ENCODE results near the gene NUDT5. TPM values are rescaled to one million over a fixed set of nuclear protein-coding genes. Genes with fewer than 3 reads are reported as not detected.

The NUDT5 gene
- total RNA-seq, 2 experiments from 2014 or later: 55.7 to 105 TPM

DNA sequence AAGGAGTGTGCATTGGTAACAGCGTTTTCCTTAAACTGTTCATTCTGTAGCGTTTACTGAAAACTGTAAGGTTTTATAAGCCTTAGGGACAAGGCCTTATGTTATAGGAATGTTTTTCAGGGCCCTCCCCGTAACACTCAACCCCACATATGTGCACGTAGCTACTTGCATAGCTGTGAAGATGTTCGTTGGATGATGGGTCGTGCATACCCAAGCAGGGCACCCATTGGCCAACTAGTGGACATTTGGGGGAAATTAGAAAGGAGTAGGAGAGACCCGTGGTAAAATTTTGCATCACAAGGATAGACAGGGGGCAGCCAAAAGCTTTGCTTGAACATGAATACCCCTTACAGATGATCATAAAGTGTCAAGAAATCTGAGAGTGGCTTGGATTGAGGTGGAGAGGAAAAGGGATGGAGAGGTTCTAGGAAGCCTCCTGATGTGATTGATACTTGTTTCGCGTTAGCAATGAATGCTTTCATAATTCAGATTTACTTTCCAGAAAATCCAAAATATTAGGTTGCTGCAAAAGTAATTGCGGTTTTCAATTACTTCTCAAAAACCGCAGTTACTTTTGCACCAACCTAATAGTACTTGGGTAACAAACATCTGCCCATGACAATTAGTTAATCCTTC is 65.3 kb downstream of the NUDT5 start:
- Histone ChIP-seq H4K20me1 (ENCODE audit: insufficient read depth, low read length) (no peaks in the 10 kb centered on the region), H3K27ac (ENCODE audit: low read depth, low read length, poor library complexity, severe bottlenecking) (peak overlapping the region; percentile 30), H2AFZ (ENCODE audit: low read length) (peak overlapping the region; percentile 90), H3K4me2 (ENCODE audit: low read length) (peak overlapping the region; percentile 97), H3K4me3 (ENCODE audit: low read depth, low read length, poor library complexity, severe bottlenecking) (peak overlapping the region; percentile 91), H3K79me2 (ENCODE audit: insufficient read depth, low read depth, low read length) (no peaks in the 10 kb centered on the region; the same call in 1 of the 2 replicates), H3K9me3 (ENCODE audit: low read length) (no peaks in the 10 kb centered on the region), H3K36me3 (ENCODE audit: insufficient read depth, low read length) (peaks cover 9% of the 10 kb centered on the region; the same call in 1 of the 2 replicates), H3K9me2 (ENCODE audit: insufficient read depth, low read length) (no peaks in the 10 kb centered on the region), H3K4me1 (ENCODE audit: insufficient read depth, low read length, poor library complexity, severe bottlenecking) (peaks cover 6% of the 10 kb centered on the region)
- TF ChIP-seq, protein P1, sequence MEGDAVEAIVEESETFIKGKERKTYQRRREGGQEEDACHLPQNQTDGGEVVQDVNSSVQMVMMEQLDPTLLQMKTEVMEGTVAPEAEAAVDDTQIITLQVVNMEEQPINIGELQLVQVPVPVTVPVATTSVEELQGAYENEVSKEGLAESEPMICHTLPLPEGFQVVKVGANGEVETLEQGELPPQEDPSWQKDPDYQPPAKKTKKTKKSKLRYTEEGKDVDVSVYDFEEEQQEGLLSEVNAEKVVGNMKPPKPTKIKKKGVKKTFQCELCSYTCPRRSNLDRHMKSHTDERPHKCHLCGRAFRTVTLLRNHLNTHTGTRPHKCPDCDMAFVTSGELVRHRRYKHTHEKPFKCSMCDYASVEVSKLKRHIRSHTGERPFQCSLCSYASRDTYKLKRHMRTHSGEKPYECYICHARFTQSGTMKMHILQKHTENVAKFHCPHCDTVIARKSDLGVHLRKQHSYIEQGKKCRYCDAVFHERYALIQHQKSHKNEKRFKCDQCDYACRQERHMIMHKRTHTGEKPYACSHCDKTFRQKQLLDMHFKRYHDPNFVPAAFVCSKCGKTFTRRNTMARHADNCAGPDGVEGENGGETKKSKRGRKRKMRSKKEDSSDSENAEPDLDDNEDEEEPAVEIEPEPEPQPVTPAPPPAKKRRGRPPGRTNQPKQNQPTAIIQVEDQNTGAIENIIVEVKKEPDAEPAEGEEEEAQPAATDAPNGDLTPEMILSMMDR (conservative IDR thresholded peaks at IDR 0.05; ENCODE audit: low read length): peak; percentile 84
- no peak for TF ChIP-seq EZH2phosphoT487 (IDR thresholded peaks at IDR 0.05; ENCODE audit: borderline replicate concordance, low read depth, low read length)
- ChIA-PET POLR2A (interaction anchor here (0.5 to 0.6 kb wide), 3 partner anchors 369 to 500 kb away, joined by 3 to 5 read pairs (median 4); no protein-coding TSS in a partner anchor), CTCF (ENCODE audit: unreplicated experiment) (interaction anchor here (0.5 to 0.6 kb wide), 2 partner anchors 88 to 274 kb away, joined by 3 to 5 read pairs; partner anchors contain the start of gene UPF2)
- BruUV-seq (replicated peaks): no TSS peak
- DNase-seq (ENCODE audit: low spot score): peak; percentile 86
- intact Hi-C loops (cut with micrococcal nuclease; ENCODE audit: unreplicated experiment): loop anchor here (1.0 to 2.0 kb wide), 2 partner anchors 65 to 144 kb away; partner anchors contain the start of gene NUDT5

DNA sequence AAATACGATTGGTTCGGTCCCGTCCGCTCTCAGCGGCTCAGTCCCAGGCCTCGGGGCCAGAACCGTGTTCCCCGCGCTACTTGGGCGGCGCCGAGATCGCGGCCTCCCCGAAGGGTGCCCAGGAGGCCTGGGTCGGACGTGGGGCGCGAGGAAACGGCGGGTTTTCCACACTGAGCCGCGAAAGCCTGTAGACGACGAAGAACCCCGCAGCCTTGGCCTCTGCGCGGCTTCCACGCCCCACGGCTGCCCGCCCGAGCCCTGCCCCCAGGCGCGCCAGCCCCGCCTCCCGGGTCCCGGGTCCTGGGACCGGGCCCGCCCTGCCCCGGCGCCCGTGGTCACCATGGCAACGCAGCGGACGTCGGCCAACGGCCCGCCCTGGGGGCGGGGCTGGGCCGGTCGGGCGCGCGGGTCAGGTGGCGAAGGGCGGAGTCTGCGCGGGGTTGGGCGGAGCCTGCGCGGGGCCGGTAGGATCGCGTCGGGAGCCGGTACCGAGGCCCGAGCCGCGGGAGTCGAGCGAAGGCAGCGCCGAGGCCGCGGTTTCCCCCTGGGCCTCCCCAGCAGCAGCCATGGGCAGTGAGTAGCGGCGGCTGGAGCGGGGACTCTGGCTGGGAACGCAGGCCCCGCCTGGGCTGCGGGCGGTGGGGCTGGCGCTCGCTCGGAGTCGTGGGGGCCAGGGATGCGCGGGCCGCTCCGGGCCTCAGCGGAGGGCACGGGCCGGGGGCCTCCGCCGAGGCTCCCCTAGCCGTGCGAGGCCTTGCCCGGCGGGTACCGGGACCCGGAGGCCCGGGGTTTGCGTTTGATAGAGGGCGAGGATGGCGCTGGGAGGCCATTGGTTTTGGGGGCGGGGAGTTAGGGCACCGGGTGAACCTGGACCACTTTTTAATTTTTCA is 66.2 kb downstream of the NUDT5 start, which contains the start of gene SEC61A2:
SEC61A2 (plus strand) TSS at position 456 of the 890 bp plus-strand sequence; CDS start at position 567, 111 bp downstream.
- BruUV-seq (replicated peaks): no TSS peak
- POLR2A ChIA-PET: interaction anchor here (0.6 kb wide), 1 partner anchor 443 kb away, joined by 3 read pairs; no protein-coding TSS in a partner anchor
- H3K4me3 ChIP-seq (ENCODE audit: low read depth, low read length, poor library complexity, severe bottlenecking): peak within 1 kb of the TSS; percentile 91

More for the DNA sequence above, 66.2 kb downstream of the NUDT5 start, which contains the start of gene SEC61A2:
- DNase-seq (ENCODE audit: low spot score): peak; percentile 96
- CTCF ChIA-PET (ENCODE audit: unreplicated experiment): interaction anchor here (0.6 kb wide), 1 partner anchor 87 kb away, joined by 5 read pairs; the partner anchor contains the start of gene UPF2
- Histone ChIP-seq H3K4me2 (ENCODE audit: low read length) (peak within 1 kb of the TSS; percentile 97), H3K36me3 (ENCODE audit: insufficient read depth, low read length) (peaks cover 9% of the 10 kb centered on the region; the same call in 1 of the 2 replicates), H3K4me1 (ENCODE audit: insufficient read depth, low read length, poor library complexity, severe bottlenecking) (peaks cover 6% of the 10 kb centered on the region), H3K27ac (ENCODE audit: low read depth, low read length, poor library complexity, severe bottlenecking) (peak within 1 kb of the TSS; percentile 36), H3K79me2 (ENCODE audit: insufficient read depth, low read depth, low read length) (no peaks in the 10 kb centered on the region; the same call in 1 of the 2 replicates), H4K20me1 (ENCODE audit: insufficient read depth, low read length) (no peaks in the 10 kb centered on the region), H3K9me3 (ENCODE audit: low read length) (no peaks in the 10 kb centered on the region), H2AFZ (ENCODE audit: low read length) (peak within 1 kb of the TSS; percentile 90), H3K9me2 (ENCODE audit: insufficient read depth, low read length) (no peaks in the 10 kb centered on the region)
- intact Hi-C loops (cut with micrococcal nuclease; ENCODE audit: unreplicated experiment): loop anchor here (1.0 to 2.0 kb wide), 2 partner anchors 66 to 143 kb away; partner anchors contain the start of gene NUDT5
- TF ChIP-seq, protein P1 (conservative IDR thresholded peaks at IDR 0.05; ENCODE audit: low read length): no peak
- TF ChIP-seq EZH2phosphoT487 (IDR thresholded peaks at IDR 0.05; ENCODE audit: borderline replicate concordance, low read depth, low read length): no peak

Measured in OCI-LY7 (cell line).